GM18951 (cell line): ENCODE results near the gene FAAP100.

Experiments used
- POLR2A ChIP-seq: IDR thresholded peaks from 4 replicates; pipeline ENCODE4 v1.6.1; 2011; ENCODE audit warnings: mild to moderate bottlenecking; ENCODE audit not compliant: insufficient read length, insufficient read depth; ENCODE audit errors: extremely low read depth
- in situ Hi-C: fragments of 300-500 bp; cut with MboI; formaldehyde crosslinking; loops from one replicate; pipeline ENCODE4 v1.12.0; 2022; ENCODE audit warnings: low sequenced_read_pairs, mixed read lengths, inconsistent platforms; ENCODE audit not compliant: unreplicated experiment

FAAP100 gene

GRCh38 chr17:81570964-81571363 is 18.8 kb upstream of the FAAP100 start:
- in situ Hi-C loops = no loop called here
- no peak for TF ChIP-seq POLR2A

DNA sequence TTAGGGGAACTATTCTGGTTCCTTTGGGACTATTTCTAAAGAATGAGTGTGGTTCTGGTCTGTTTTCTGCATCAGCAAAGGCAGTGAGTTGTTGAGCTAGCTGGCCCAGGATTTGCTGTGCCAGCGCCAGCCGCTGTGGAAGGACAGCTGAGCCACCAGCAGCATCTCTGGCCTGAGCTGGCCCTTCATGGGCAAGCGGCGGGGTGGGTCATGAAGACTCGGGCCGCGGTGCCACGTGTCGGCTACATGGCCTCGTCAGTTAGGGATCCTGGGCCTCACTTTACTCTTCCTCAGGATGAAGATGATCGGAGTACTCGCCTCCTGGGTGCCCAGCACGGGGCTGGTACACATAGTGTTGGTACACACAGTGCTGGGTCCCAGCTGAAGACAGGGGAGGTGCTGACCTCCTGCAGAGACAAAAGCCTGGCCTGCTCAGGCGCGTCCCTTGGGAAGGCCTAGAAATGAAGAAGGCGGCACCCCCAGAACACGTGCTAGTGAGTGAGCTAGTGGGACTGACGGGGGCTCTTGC is 17.9 kb upstream of the FAAP100 start:
- TF ChIP-seq POLR2A = no peak
- in situ Hi-C loops = no loop called here

- TF ChIP-seq POLR2A = no peak
- in situ Hi-C loops = no loop called here
These were observed 16.3 kb upstream of the FAAP100 start for GRCh38 chr17:81568416-81568815.

- in situ Hi-C loops = no loop called here
- TF ChIP-seq POLR2A = no peak
These were observed 15.0 kb upstream of the FAAP100 start for GRCh38 chr17:81567191-81567590.

GRCh38 chr17:81566461-81567126 is 14.4 kb upstream of the FAAP100 start:
- TF ChIP-seq POLR2A = no peak
- in situ Hi-C loops = no loop called here

- no peak for TF ChIP-seq POLR2A
- in situ Hi-C loops = no loop called here
These were observed 13.1 kb upstream of the FAAP100 start for GRCh38 chr17:81565231-81565630.

- in situ Hi-C loops = no loop called here
- no peak for TF ChIP-seq POLR2A
These were observed 12.6 kb upstream of the FAAP100 start for GRCh38 chr17:81564778-81565177.

DNA sequence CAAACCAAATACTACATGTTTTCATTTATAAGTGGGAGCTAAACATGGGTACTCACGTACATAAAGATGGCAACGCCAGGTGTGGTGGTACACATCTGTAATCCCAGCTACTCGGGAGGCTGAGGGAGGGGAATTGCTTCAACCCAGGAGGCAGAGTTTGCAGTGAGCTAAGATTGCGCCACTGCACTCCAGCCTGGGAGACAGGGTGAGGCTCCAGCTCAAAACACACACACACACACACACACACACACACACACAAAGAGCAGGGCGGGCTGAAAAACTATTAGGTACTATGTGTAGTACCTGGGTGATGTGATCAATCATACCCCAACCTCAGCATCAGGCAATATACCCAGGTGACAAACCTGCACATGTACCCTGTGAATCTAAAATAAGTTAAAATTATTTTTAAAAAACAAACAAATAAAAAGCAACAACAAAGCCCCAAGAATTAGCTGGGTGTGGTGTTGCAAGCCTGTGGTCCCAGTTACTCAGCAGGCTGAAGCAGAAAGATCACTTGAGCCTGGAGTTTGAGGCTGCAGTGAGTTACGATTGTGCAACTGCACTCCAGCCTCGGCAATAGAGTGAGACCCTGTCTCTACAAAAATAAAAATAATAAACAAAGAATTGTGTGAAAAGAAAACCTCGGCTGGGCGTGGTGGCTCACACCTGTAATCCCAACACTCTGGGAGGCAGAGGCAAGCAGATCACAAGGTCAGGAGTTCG is 11.9 kb upstream of the FAAP100 start:
- in situ Hi-C loops = no loop called here

DNA sequence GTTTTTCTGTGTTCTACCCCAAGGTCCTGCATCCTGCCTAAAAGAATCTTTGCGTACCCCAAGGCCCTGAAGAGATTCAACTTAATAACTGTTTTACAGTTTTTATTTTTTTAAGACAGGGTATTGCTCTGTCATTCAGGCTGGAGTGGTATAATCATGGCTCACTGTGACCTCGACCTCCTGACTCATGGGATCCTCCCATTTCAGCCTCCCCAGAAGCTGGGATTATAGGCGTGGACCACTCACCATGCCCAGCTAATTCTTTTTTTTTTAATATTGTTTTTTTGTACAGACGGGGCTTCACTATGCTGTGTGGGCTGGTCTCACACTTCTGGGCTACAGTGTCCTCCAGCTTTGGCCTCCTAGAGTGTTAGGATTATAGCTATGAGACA is 9.3 kb upstream of the FAAP100 start:
- TF ChIP-seq POLR2A = no peak
- in situ Hi-C loops = no loop called here

More for the DNA sequence above, 11.9 kb upstream of the FAAP100 start:
- TF ChIP-seq POLR2A = no peak

DNA sequence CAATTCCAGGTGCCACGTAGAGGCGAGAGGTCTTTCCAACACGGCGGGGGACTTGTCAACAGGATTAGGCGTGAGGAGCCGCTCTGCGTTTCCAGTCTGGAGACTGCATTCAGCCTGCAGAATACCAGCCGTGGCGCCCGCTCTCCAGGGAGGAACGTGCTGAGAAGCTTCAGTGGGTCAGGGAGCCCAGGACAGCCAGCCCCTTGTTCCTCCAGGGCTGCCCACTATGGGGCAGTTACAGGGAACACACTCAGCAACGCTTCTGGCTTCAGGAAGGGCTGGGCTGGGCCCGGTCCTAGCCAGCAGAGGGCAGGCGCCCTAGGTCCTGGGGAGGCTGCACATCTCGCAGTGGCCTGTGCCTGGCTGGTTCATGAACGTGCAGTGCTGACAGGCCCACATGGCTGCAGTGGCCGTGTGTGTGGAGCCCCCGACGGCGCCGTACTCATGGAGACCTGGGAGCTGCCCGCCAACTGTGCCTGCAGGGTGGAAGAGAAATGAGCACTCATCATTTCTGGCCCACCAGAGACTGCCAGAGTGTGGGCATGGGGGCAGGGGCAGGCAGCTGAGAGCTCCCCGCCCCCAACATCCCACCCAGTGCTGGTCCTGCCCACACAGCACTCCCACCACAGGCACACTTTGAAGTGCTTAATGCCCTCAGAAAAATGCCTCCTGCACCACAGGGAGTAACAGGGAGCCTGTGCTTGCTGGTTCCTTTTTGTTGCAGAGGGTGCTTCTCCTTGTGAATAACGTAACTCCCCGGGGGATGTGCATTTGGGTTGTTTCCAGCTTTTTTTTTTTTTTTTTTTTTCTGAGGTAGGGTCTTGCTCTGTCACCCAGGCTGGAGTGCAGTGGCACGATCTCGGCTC is 7.0 kb upstream of the FAAP100 start:
- in situ Hi-C loops = no loop called here

DNA sequence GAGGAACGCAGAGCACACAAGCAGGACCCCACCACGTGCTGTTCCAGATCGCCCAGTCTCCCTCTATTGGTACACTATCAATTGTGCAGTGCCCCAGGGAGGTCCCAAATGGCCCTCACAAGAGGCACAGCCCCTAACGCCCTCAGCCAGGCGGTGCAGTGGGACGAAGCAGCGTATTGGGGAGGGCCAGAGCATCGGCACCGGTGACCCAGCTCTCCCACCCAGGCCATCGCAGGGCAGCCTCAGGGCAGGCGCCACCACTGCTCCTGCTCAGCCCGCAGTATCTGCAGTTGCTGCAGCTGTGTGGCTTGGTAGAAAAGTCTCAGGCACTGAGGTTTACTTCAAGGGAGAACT is 5.9 kb upstream of the FAAP100 start:
- in situ Hi-C loops = no loop called here
- no peak for TF ChIP-seq POLR2A

More for the DNA sequence above, 7.0 kb upstream of the FAAP100 start:
- TF ChIP-seq POLR2A = peak; percentile 6

DNA sequence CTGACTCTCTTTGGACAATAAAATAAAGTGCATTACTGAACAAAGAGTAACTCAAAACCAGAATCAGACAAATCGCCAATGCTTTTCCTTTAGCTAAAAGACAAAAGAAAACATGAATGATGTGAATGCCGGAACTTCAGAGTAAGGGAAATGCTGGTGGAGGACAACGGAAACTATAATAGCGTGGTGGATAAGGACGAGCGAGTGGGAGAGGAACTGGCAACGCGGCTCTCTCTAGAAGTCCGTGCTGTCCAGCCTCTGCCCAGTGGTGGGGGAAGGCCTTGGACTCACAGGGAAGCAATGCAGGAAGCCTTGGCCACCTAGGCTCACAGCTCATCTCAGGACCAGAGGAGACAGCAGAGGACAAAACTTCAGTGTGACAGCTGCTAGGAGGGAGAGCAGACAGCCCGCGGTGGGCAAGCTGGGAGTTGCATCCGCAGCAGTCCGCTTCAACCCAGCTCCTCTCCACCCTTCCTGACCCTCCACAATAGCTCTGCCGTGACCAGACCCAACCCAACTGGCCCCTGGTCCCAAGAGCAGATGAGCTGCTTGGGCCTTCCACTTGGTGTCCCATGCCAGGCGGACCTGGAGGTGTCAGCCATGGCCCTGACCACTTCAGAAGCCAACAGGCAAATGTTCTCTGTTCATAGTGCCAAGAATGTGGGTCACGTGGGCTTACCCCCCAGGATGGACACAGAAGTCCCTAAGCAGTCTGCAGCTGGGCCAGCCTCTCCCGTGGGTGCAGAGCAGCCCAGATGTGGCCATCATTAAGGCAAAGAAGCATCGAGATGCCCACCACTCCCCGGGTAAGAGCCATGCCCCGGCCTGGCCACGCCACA is 5.3 kb upstream of the FAAP100 start:
- TF ChIP-seq POLR2A = peak; percentile 26
- in situ Hi-C loops = no loop called here
